Measurements from ENCODE around the gene SEMA3B.
A peak's percentile ranks its signal among the peaks of the same experiment; 100 is the strongest.
"Not testable (repeated sequence)": the region's sequence is repeated elsewhere in the genome, so short reads cannot be mapped to it uniquely, and the experiment has no call there.

SEMA3B gene

DNA sequence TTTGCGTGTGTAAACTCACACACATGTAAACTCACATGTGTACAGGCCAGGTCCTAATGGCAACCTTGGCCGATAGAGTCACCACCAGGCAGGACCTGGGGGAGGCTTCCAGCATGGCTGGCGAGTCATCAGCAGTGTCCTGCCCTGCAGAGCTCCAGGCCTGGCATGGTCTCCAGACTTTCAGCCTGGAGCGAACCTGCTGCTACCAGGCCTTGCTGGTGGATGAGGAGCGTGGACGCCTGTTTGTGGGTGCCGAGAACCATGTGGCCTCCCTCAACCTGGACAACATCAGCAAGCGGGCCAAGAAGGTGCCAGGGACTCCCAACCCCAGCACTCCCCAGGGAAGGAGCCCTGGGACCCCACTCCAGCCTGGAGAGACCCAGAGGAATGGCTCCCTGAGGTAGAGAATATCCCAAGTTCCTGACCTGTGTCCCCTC lies 1.0 kb downstream of the SEMA3B start:
- Mint-ChIP-seq H3K4me1 (ENCODE audit: low read depth) (peaks cover 13% of the 10 kb centered on the region), H3K27ac (no peak overlapping the region), H3K9me3 (ENCODE audit: low read depth) (no peaks in the 10 kb centered on the region), H3K4me3 (no peak overlapping the region), H3K27me3 (peaks cover 15% of the 10 kb centered on the region), H3K36me3 (no peaks in the 10 kb centered on the region)

DNA sequence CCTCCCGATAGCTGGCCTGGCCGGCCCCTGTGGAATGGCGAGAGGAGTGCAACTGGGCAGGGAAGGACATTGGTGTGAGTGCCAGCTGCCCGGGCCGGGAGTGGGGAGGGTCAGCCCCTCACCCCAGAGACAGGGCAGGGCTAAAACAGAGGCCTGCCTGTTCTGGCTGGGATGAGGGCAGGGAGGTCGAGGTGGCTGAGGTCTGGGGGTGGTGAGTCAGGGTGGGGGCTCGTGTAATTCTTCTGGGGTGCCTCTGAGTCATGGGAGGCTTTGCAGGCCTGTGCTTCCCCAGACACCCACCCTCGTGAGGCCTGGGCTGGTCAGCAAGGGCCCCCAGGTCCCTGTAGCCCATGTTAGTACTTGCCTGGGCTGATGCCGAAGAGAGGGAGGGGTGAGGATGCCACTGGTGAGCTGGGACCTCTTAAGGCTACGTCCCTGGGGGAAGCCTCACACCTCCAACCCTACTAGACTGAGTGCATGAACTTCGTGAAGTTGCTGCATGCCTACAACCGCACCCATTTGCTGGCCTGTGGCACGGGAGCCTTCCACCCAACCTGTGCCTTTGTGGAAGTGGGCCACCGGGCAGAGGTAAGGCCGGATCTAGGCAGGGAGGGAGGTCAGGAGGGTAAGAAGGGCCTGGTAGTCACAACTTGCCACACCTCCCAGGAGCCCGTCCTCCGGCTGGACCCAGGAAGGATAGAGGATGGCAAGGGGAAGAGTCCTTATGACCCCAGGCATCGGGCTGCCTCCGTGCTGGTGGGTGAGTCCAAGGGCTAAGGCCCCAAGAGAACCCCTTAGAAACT lies 1.7 kb downstream of the SEMA3B start:
- H3K9me3 Mint-ChIP-seq (ENCODE audit: low read depth): no peaks in the 10 kb centered on the region
- H3K27ac Mint-ChIP-seq: no peak overlapping the region
- peaks cover 18% of the 10 kb centered on the region for H3K27me3 Mint-ChIP-seq

DNA sequence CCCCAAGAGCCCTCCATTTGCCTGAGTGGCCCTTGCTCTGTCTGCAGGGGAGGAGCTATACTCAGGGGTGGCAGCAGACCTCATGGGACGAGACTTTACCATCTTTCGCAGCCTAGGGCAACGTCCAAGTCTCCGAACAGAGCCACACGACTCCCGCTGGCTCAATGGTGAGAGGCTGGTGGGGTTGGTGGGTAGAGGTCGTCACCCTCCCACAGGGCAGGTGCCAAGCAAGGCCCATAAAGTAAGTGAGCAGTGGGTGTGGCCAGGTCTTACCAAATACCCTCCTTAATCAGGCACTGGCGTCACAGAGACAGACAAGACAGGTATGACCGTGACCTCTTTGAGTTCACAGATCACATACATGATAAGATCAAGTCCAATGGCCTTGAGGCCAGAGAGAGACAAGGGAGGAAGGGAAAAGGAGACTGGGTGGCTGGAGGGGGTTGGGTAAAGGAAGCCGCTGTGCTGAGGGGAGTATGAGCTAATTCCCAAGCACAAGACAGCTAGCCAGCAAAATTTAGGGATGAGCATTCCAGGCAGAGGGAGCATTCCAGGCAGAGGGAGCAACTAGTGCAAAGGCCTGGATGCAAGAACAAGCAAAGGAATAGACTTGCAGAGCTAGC lies 2.5 kb downstream of the SEMA3B start:
- H3K4me1 Mint-ChIP-seq (ENCODE audit: low read depth): peaks cover 21% of the 10 kb centered on the region
- no peaks in the 10 kb centered on the region for H3K36me3 Mint-ChIP-seq
- peaks cover 18% of the 10 kb centered on the region for H3K27me3 Mint-ChIP-seq
- no peaks in the 10 kb centered on the region for H3K9me3 Mint-ChIP-seq (ENCODE audit: low read depth)
- no peak overlapping the region for H3K4me3 Mint-ChIP-seq
- H3K27ac Mint-ChIP-seq: no peak overlapping the region

More for the DNA sequence above, 1.7 kb downstream of the SEMA3B start:
- Mint-ChIP-seq H3K4me1 (ENCODE audit: low read depth) (peaks cover 17% of the 10 kb centered on the region), H3K4me3 (no peak overlapping the region), H3K36me3 (no peaks in the 10 kb centered on the region)

DNA sequence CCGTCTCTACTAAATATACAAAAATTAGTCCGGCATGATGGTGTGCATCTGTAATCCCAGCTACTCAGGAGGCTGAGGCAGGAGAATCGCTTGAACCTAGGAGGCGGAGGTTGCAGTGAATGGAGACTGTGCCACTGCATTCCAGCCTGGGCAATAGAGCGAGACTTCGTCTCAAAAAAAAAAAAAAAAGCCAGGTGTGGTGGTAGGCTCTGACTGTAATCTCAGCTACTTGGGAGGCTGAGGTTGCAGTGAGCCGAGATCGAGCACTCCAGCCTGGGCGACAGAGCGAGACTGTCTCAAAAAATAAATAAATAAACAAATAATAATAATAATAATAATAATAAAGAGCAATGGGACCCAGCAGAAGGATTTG lies 3.6 kb downstream of the SEMA3B start:
- H3K27ac Mint-ChIP-seq: not testable (repeated sequence)

DNA sequence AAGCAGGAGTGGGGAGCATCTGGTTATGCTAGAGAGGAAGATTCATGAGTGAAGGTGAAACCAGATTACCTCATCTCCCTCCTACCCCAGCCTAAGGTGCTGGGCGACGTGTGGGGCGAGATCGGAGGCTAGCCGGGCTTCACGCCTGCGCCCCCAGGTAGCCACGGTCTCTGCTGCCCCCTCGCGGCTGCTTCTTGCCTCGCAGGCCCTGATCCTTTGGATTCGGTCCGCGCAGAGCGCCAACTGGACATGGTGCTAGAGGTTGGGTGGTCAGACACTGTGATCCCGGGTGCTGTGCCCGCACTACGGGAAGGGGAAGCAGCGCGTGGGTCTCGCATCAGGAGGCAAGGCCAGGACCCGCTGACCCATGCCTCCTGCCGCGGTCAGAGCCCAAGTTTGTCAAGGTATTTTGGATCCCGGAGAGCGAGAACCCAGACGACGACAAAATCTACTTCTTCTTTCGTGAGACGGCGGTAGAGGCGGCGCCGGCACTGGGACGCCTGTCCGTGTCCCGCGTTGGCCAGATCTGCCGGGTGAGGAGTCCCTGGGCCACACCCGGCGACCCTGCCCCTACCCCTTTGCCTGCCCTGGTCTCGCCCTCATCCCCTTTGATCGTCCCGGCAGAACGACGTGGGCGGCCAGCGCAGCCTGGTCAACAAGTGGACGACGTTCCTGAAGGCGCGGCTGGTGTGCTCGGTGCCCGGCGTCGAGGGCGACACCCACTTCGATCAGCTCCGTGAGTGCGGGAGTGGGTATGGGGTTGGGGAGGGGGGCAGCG lies 4.2 kb downstream of the SEMA3B start:
- Mint-ChIP-seq H3K27me3 (peaks cover 18% of the 10 kb centered on the region), H3K9me3 (ENCODE audit: low read depth) (no peaks in the 10 kb centered on the region), H3K4me1 (ENCODE audit: low read depth) (peaks cover 21% of the 10 kb centered on the region), H3K27ac (no peak overlapping the region), H3K4me3 (peak overlapping the region; percentile 74), H3K36me3 (no peaks in the 10 kb centered on the region)

More for the DNA sequence above, 3.6 kb downstream of the SEMA3B start:
- H3K4me3 Mint-ChIP-seq; H3K9me3 Mint-ChIP-seq (ENCODE audit: low read depth); H3K36me3 Mint-ChIP-seq: not testable (repeated sequence)
- Mint-ChIP-seq H3K27me3 (peaks cover 18% of the 10 kb centered on the region), H3K4me1 (ENCODE audit: low read depth) (peaks cover 21% of the 10 kb centered on the region)

DNA sequence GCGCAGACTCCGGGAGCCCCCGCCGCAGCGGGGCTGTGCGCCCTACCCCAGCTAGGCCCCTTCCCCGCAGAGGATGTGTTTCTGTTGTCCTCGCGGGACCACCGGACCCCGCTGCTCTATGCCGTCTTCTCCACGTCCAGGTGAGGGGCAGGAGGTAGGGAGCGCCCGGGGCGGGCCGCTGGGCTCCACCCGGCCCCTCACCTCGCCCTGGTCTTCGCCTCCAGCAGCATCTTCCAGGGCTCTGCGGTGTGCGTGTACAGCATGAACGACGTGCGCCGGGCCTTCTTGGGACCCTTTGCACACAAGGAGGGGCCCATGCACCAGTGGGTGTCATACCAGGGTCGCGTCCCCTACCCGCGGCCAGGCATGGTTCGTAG lies 4.7 kb downstream of the SEMA3B start:
- Mint-ChIP-seq H3K27me3 (peaks cover 14% of the 10 kb centered on the region), H3K27ac (no peak overlapping the region)

DNA sequence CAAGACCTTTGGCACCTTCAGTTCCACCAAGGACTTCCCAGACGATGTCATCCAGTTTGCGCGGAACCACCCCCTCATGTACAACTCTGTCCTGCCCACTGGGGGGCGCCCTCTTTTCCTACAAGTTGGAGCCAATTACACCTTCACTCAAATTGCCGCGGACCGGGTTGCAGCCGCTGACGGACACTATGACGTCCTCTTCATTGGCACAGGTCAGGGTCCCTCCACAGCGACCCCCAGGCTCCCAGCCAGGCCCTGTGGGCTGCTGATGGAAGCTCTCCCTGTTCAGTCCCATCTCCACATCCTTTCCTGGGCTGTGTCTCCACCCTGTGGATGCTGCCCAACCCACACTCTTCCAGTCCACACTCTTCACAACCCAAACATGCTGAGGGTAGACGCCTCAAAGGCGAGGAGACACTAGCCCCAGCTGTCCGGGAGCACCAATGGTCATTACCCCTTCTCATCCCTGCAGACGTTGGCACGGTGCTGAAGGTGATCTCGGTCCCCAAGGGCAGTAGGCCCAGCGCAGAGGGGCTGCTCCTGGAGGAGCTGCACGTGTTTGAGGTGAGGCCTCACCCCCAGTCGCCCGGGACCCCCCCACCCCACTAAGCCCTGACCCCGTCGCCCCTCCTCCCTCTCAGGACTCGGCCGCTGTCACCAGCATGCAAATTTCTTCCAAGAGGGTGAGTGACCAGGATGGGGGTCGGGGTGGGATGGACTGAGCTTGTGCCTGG lies 5.6 kb downstream of the SEMA3B start:
- Mint-ChIP-seq H3K36me3 (no peaks in the 10 kb centered on the region), H3K27me3 (peaks cover 13% of the 10 kb centered on the region), H3K4me1 (ENCODE audit: low read depth) (peaks cover 21% of the 10 kb centered on the region), H3K9me3 (ENCODE audit: low read depth) (no peaks in the 10 kb centered on the region), H3K4me3 (peak overlapping the region; percentile 60), H3K27ac (no peak overlapping the region)

More for the DNA sequence above, 4.7 kb downstream of the SEMA3B start:
- Mint-ChIP-seq H3K4me1 (ENCODE audit: low read depth) (peaks cover 21% of the 10 kb centered on the region), H3K36me3 (no peaks in the 10 kb centered on the region), H3K4me3 (no peak overlapping the region), H3K9me3 (ENCODE audit: low read depth) (no peaks in the 10 kb centered on the region)

DNA sequence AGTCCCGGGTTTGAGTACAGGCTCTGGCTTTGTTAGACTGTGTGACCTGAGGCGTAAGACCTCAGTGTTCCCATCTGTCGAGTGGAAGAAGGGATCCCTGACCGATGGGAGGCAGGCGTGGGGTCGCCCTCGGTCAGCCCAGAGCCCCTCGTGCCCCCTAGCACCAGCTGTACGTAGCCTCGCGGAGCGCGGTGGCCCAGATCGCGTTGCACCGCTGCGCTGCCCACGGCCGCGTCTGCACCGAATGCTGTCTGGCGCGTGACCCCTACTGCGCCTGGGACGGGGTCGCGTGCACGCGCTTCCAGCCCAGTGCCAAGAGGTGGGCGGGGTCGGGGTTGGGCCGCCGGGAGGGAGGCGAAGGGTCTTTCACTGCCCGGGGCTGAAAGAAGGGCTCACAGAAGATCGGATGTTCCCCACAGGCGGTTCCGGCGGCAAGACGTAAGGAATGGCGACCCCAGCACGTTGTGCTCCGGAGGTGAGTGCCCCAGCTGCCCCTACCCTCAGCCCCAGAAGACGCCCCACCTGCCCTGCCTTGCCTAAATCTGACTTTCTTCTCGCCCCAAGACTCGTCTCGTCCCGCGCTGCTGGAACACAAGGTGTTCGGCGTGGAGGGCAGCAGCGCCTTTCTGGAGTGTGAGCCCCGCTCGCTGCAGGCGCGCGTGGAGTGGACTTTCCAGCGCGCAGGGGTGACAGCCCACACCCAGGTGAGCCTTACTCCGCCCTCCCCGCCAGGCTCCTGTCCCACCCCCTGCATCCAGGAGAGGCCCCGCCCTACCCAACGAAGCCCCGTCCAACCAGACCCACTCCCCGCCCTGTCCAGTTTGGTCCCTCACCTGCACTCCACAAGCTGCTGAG lies 6.4 kb downstream of the SEMA3B start:
- H3K27ac Mint-ChIP-seq: no peak overlapping the region
- no peaks in the 10 kb centered on the region for H3K9me3 Mint-ChIP-seq (ENCODE audit: low read depth)
- H3K4me1 Mint-ChIP-seq (ENCODE audit: low read depth): peaks cover 21% of the 10 kb centered on the region
- H3K36me3 Mint-ChIP-seq: no peaks in the 10 kb centered on the region
- peaks cover 13% of the 10 kb centered on the region for H3K27me3 Mint-ChIP-seq
- H3K4me3 Mint-ChIP-seq: peak overlapping the region; percentile 65

DNA sequence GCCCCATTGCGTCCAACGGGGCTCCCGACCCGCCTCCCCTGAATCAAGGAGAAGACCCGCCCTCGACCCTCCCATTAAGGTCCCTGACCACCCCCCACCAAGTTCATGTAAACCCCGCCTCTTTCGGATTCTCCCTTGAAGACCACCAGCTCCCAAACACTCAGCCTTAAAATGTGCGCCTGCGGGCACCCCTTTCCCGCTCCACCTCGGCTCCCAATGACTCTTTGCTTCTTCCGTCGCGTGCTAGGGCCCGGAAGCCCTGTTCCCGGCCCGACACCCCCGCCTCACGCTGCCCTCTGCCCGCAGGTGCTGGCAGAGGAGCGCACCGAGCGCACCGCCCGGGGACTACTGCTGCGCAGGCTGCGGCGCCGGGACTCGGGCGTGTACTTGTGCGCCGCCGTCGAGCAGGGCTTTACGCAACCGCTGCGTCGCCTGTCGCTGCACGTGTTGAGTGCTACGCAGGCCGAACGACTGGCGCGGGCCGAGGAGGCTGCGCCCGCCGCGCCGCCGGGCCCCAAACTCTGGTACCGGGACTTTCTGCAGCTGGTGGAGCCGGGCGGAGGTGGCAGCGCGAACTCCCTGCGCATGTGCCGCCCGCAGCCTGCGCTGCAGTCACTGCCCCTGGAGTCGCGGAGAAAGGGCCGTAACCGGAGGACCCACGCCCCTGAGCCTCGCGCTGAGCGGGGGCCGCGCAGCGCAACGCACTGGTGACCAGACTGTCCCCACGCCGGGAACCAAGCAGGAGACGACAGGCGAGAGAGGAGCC lies 7.2 kb downstream of the SEMA3B start:
- H3K36me3 Mint-ChIP-seq: no peaks in the 10 kb centered on the region
- H3K4me3 Mint-ChIP-seq: peak overlapping the region; percentile 65
- H3K4me1 Mint-ChIP-seq (ENCODE audit: low read depth): peaks cover 21% of the 10 kb centered on the region
- H3K9me3 Mint-ChIP-seq (ENCODE audit: low read depth): no peaks in the 10 kb centered on the region
- no peak overlapping the region for H3K27ac Mint-ChIP-seq
- H3K27me3 Mint-ChIP-seq: peaks cover 13% of the 10 kb centered on the region

DNA sequence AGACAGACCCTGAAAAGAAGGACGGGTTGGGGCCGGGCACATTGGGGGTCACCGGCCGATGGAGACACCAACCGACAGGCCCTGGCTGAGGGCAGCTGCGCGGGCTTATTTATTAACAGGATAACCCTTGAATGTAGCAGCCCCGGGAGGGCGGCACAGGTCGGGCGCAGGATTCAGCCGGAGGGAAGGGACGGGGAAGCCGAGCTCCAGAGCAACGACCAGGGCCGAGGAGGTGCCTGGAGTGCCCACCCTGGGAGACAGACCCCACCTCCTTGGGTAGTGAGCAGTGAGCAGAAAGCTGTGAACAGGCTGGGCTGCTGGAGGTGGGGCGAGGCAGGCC lies 7.8 kb downstream of the SEMA3B start:
- H3K36me3 Mint-ChIP-seq: no peaks in the 10 kb centered on the region
- H3K9me3 Mint-ChIP-seq (ENCODE audit: low read depth): no peaks in the 10 kb centered on the region
- H3K4me3 Mint-ChIP-seq: no peak overlapping the region
- H3K27ac Mint-ChIP-seq: no peak overlapping the region
- H3K27me3 Mint-ChIP-seq: peaks cover 13% of the 10 kb centered on the region
- peaks cover 21% of the 10 kb centered on the region for H3K4me1 Mint-ChIP-seq (ENCODE audit: low read depth)

DNA sequence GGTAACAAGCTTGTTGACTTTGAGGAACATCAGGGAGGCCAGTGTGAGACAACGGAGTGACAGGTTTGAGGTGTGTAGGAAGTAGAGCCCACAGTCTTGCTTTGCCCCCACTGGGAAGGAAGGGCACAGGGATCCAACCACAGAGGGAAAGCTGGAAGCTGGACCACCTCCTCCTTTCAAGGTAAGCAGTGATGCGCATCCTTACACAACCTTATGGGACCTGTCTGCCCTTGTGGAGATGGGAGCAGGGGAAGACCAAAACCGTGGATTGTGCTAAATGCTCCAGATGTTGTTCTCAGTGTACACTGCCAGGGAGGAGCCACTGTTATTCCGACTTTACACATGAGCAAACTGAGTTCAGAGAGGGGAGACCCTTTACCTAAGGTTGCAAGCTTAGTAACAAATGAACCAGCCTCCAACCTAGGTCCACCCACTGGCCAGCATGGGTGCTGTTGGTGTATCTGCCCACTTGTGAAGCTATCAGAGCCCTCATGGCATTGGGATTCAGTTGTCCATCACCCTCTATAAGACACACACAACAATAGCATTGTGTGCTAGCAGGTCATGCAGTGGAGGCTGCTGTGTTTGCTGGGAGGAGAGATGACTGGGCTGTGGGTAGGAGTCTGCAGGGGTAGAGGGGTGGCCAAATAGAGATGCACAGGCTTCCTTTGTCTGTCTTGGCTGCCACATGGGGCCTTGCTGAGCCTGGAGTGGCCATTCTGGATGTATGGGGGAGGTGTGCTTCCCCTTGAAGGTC lies 9.4 kb downstream of the SEMA3B start:
- no peaks in the 10 kb centered on the region for H3K9me3 Mint-ChIP-seq (ENCODE audit: low read depth)
- no peaks in the 10 kb centered on the region for H3K36me3 Mint-ChIP-seq
- H3K4me3 Mint-ChIP-seq: no peak overlapping the region
- H3K4me1 Mint-ChIP-seq (ENCODE audit: low read depth): peaks cover 17% of the 10 kb centered on the region
- H3K27me3 Mint-ChIP-seq: peaks cover 9% of the 10 kb centered on the region
- no peak overlapping the region for H3K27ac Mint-ChIP-seq

DNA sequence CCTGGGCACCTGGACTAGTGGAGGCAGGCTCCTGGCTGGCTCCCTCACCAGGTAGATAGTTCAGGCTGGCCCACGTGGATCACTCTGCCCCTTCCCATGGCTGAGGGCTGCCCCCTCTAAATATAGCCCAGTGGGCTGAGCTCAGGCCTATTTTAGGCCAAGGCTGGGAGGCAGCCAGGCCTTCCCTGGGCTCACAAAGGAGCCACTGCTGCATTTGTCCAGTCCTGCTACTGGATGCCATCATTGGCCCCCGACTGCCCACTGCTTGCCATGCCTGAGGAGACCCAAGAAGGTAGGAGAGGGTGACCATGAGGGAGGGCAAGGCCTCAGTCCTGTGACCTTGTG lies 9.9 kb downstream of the SEMA3B start, which contains the start of gene LSMEM2:
Gene LSMEM2, plus strand, starts transcription at position 208 of the 345 bp plus-strand sequence. Its CDS starts 27 bp downstream, at position 235.
- no peak within 1 kb of the TSS for H3K27ac Mint-ChIP-seq
- peaks cover 9% of the 10 kb centered on the region for H3K27me3 Mint-ChIP-seq
- no peak within 1 kb of the TSS for H3K4me3 Mint-ChIP-seq
- H3K4me1 Mint-ChIP-seq (ENCODE audit: low read depth): peaks cover 17% of the 10 kb centered on the region
- H3K9me3 Mint-ChIP-seq (ENCODE audit: low read depth): no peaks in the 10 kb centered on the region
- no peaks in the 10 kb centered on the region for H3K36me3 Mint-ChIP-seq
